Smooth muscle cell of the coronary artery (primary cell): ENCODE results near the gene KIF13A. TPM values are rescaled to one million over a fixed set of nuclear protein-coding genes. Genes with fewer than 3 reads are reported as not detected.

ENCODE experiments used
- total RNA-seq: library from RNA; depleted of rRNA; stranded (reverse); fragments of >200 nt; gene quantifications from 2 replicates; pipeline ENCODE4 v1.2.3, GENCODE V29; 2014; ENCODE audit warnings: low replicate concordance

Gene KIF13A
- 42.8 and 56.2 TPM in 2 replicates for total RNA-seq

GRCh38 chr6:17987447-17987696, at the start of gene KIF13A:
Gene KIF13A (minus strand): TSS chr6:17987635. CDS start chr6:17987463, 172 bp downstream.

Other genes starting within 250 kb of the KIF13A start
- 1.9 and 3.2 TPM in 2 replicates for gene NHLRC1, start 135.0 kb upstream of the KIF13A start, total RNA-seq
- 12.3 TPM in 2 replicates for gene TPMT, start 167.4 kb upstream of the KIF13A start, total RNA-seq
- 12.6 and 18.8 TPM in 2 replicates for gene KDM1B, start 167.8 kb upstream of the KIF13A start, total RNA-seq